Hepatic stellate cell (primary cell): ENCODE results near the gene TUBA8.
"Not testable (repeated sequence)": the region's sequence is repeated elsewhere in the genome, so short reads cannot be mapped to it uniquely, and the experiment has no call there.

Experiments
- DNase-seq: peaks from one replicate; pipeline ENCODE4 v3.0.0; 2011; ENCODE audit warnings: low spot score

Gene TUBA8

GRCh38 chr22:18173441-18173840 lies 62.8 kb downstream of the TUBA8 start:
- not testable (repeated sequence) for DNase-seq
